Gastrocnemius medialis (tissue), 4 donors: ENCODE measurements around the gene ROBO2.

Experiments used
- POLR2A ChIP-seq, 2 donors: fragments of 450-650 bp; IDR thresholded peaks; one replicate each; pipeline ENCODE4 v1.6.1; 2017; ENCODE audit warnings: antibody characterized with exemption in 2 of 2, mild to moderate bottlenecking in 2 of 2, moderate library complexity in 2 of 2
- TF ChIP-seq, protein P1 (sequence below), 5 experiments: fragments of 450-650 bp in 3 of 5; fragments of 200-600 bp in 2 of 5; sonication (generic) in 2 of 5; IDR thresholded peaks in 4 of 5; conservative IDR thresholded peaks in 1 of 5; 1 replicate in 4 of 5; 2 replicates in 1 of 5; pipeline ENCODE4 v1.5.1; 2016 to 2019; ENCODE audit warnings: antibody characterized with exemption in 5 of 5, mild to moderate bottlenecking in 3 of 5, moderate library complexity in 3 of 5

DNA sequence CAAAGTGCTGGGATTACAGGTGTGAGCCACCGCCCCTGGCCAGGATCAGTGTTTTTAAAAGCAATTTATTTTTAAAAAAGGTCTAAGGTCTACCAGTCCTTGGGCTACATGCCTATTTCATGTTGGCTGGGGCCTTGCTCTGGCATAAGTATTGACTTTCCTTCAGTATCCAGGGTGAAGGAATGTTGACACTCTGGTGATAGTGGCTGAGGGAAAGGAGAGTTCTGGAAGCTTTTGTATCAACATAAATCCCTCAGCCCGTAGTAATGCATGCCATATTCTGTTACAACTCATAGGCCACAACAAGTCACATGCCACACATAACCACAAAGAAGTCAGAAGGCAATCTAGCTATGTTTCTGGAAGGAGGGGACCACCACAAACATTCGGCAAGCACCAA lies 273.9 kb downstream of the ROBO2 start:
- TF ChIP-seq POLR2A (IDR thresholded peaks at IDR 0.05): no peak
- TF ChIP-seq, protein P1, sequence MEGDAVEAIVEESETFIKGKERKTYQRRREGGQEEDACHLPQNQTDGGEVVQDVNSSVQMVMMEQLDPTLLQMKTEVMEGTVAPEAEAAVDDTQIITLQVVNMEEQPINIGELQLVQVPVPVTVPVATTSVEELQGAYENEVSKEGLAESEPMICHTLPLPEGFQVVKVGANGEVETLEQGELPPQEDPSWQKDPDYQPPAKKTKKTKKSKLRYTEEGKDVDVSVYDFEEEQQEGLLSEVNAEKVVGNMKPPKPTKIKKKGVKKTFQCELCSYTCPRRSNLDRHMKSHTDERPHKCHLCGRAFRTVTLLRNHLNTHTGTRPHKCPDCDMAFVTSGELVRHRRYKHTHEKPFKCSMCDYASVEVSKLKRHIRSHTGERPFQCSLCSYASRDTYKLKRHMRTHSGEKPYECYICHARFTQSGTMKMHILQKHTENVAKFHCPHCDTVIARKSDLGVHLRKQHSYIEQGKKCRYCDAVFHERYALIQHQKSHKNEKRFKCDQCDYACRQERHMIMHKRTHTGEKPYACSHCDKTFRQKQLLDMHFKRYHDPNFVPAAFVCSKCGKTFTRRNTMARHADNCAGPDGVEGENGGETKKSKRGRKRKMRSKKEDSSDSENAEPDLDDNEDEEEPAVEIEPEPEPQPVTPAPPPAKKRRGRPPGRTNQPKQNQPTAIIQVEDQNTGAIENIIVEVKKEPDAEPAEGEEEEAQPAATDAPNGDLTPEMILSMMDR (IDR thresholded peaks at IDR 0.05 in 4 of 5, conservative IDR thresholded peaks at IDR 0.05 in 1 of 5): no peak
